GM12892 (cell line): ENCODE measurements around the gene EFCAB5.

ENCODE experiments used
- POLR2A ChIP-seq: IDR thresholded peaks from 2 replicates; pipeline ENCODE4 v1.6.1; 2011; ENCODE audit warnings: low read depth, low read length, control low read depth
- POLR2AphosphoS5 ChIP-seq: IDR thresholded peaks from 2 replicates; pipeline ENCODE4 v1.6.1; 2011; ENCODE audit warnings: low read depth, low read length, control low read depth

DNA sequence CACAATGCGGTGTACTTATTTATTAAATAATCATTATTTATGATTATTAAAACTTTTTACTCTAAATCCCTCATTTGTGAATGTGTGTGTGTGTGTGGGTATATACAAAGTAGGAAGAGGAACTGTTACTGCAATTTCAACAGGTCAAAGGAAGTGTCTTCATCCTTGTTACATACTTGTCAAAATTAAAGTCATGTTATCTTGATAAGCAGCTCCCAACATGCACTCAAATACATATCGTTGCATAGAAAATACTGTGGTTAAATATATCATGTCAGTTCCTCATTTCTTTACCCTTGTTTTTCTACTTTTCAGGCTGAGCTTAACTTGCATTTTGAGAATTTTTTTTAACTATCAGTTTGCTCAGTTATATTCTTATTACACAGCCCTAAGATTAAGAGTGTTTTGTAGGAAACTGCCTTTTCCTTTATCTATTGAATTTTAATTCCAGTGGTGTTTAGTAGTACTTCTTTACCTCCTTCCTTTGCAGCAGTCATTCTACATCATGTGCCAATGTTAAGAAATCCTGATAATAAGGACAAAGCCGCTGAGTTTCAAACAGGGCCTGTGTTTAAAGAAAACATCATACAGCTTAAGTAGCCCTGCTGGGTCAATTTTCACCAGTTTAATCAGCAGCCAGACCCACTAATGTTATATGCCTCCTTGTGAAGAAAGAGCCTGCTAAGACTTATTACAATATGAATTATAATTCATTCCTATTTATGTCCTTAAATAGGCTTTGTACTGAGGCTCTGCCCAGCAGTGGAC lies 7.2 kb downstream of the EFCAB5 start:
- TF ChIP-seq POLR2A, result no peak
- TF ChIP-seq POLR2AphosphoS5, result no peak
